BJ (cell line): Measurements from ENCODE around the gene RBFA. TPM values are rescaled to one million over a fixed set of nuclear protein-coding genes. Genes with fewer than 3 reads are reported as not detected.
A peak's percentile ranks its signal among the peaks of the same experiment; 100 is the strongest.
"Not testable (repeated sequence)": the region's sequence is repeated elsewhere in the genome, so short reads cannot be mapped to it uniquely, and the experiment has no call there.

ENCODE experiments used
- CTCF ChIA-PET: fragments of 350-600 bp; formaldehyde crosslinking; extraction: SDS; loops from one replicate; lab custom pipeline; 2021; ENCODE audit warnings: antibody characterized with exemption, inconsistent platforms; lab: Yijun Ruan, JAX
- POLR2A ChIA-PET: fragments of 300-600 bp; sonication (Branson Sonifier 250); formaldehyde crosslinking; extraction: SDS; loops from one replicate; lab custom pipeline; 2021; ENCODE audit warnings: antibody characterized with exemption; lab: Charles Lee
- DNase-seq: peaks from one replicate; pipeline ENCODE4 v3.0.0-alpha.2; 2011; ENCODE audit warnings: low read depth
- H3K27me3 ChIP-seq: 2 replicates; pipeline ENCODE4 v1.6.0; 2011; ENCODE audit warnings: low read length; ENCODE audit not compliant: control insufficient read depth, insufficient read depth
- H3K36me3 ChIP-seq: 2 replicates; pipeline ENCODE4 v1.5.1; 2011; ENCODE audit warnings: low read length; ENCODE audit not compliant: control insufficient read depth, insufficient read depth
- H3K4me3 ChIP-seq: 2 replicates; pipeline ENCODE4 v1.5.1; 2011; ENCODE audit warnings: low read depth, mild to moderate bottlenecking, control low read depth, low read length
- polyA plus RNA-seq: library from polyadenylated mRNA; depleted of rRNA; stranded (reverse); fragments of >200 nt; gene quantifications from 2 replicates; pipeline ENCODE4 v1.2.3, GENCODE V29; 2011
- TF ChIP-seq, protein P1 (sequence below): IDR thresholded peaks from 2 replicates; pipeline ENCODE4 v1.5.1; 2011; ENCODE audit warnings: low read depth, mild to moderate bottlenecking, control low read depth, inconsistent platforms, low read length, moderate library complexity; ENCODE audit not compliant: insufficient read depth

The RBFA gene
- polyA plus RNA-seq, 1 experiment, result 32.4 TPM

DNA sequence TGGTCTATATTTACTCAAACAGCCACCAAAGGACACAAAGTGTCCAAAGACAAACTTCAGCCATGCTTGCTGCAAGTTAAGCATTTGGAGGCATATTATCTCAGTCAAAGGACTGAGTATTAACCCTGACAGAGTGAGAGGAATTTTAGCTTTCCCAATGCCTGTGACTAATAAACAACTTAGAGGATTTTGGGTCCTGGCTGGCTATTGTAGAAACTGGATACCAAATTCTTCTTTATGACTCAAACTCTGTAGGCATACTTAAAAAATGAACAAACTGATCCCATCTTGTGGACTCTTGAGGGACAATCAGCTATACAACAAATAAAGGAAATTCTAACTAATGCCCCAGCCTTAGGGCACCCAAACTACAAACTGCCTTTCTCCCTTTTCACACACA, 6.5 kb upstream of the RBFA start:
- CTCF ChIA-PET, result interaction anchor here (0.6 kb wide), 1 partner anchor 367 kb away, joined by 3 read pairs; no protein-coding TSS in a partner anchor
- TF ChIP-seq, protein P1, sequence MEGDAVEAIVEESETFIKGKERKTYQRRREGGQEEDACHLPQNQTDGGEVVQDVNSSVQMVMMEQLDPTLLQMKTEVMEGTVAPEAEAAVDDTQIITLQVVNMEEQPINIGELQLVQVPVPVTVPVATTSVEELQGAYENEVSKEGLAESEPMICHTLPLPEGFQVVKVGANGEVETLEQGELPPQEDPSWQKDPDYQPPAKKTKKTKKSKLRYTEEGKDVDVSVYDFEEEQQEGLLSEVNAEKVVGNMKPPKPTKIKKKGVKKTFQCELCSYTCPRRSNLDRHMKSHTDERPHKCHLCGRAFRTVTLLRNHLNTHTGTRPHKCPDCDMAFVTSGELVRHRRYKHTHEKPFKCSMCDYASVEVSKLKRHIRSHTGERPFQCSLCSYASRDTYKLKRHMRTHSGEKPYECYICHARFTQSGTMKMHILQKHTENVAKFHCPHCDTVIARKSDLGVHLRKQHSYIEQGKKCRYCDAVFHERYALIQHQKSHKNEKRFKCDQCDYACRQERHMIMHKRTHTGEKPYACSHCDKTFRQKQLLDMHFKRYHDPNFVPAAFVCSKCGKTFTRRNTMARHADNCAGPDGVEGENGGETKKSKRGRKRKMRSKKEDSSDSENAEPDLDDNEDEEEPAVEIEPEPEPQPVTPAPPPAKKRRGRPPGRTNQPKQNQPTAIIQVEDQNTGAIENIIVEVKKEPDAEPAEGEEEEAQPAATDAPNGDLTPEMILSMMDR, result 0 out of 2 replicates have a peak, but pooled peaks have one; percentile 3
- POLR2A ChIA-PET, H3K4me3 ChIP-seq, H3K36me3 ChIP-seq, H3K27me3 ChIP-seq: not testable (repeated sequence)
- peak; percentile 41 for DNase-seq

DNA sequence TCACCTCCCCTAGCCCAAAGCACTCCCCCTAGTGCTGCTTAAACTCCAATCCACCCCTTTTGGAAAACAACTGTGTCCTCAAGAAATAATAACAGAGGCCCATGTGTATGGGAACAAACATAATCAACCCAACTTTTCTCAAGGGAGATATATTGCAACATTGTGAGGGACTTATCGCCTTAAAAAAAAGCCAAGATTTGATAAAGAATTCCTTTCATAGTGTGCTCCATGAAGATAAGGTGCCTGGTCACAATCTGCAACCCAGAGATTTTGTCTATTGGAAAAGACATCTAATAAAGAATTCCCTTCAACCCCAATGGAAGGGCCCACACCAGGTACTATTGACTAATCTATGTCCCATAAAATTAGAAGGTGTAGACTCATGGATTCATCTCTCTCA, 4.5 kb upstream of the RBFA start:
- Histone ChIP-seq H3K36me3 (no peaks in the 10 kb centered on the region), H3K4me3 (no peak overlapping the region), H3K27me3 (no peaks in the 10 kb centered on the region)
- ChIA-PET CTCF (no interaction called here), POLR2A (no interaction called here)
- TF ChIP-seq, protein P1, result no peak
- DNase-seq, result no peak

DNA sequence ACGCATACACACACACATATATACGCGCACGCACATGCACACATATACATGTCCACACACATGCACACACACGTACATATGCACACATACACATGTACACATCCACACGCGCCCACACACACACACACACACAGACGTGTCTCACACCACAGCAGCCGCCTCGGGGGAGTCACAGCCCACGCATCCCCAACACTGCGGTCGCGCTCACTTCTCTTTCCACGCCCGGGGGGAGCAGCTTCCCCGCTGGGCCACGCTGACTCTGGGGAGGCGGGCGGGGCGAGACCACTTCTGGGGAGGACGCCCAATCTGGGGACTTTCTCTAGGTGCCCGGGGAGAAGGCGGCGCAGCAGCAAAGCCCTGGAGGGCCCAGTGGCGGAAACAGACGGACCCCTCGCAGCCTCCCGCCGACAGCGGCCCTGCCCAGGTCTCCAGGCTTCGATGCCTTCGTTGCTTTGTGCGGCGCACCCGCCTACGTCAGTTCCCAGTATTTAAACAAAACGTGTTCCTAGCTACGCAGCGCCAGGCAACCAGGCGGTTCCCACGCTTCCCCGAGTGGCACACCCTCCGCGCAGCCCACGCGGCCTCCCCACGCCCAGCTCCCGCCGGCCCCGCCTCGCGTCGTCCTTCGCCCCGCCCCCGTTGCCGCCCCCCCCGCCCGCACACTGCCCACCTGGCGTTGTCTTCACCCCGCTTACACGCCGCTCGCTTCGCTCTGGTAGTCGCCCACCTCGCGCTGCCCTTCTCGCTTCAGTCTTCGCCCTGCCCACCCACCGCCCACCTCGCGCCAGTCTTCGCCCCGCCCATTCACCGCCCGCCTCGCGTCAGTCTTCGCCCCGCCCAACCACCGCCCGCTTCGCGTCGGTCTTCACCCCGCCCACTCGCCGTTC, 810 bp upstream of the RBFA start:
- CTCF ChIA-PET, result interaction anchor here (1.3 to 2.0 kb wide), 2 partner anchors 10 to 120 kb away, joined by 5 to 6 read pairs; no protein-coding TSS in a partner anchor

DNA sequence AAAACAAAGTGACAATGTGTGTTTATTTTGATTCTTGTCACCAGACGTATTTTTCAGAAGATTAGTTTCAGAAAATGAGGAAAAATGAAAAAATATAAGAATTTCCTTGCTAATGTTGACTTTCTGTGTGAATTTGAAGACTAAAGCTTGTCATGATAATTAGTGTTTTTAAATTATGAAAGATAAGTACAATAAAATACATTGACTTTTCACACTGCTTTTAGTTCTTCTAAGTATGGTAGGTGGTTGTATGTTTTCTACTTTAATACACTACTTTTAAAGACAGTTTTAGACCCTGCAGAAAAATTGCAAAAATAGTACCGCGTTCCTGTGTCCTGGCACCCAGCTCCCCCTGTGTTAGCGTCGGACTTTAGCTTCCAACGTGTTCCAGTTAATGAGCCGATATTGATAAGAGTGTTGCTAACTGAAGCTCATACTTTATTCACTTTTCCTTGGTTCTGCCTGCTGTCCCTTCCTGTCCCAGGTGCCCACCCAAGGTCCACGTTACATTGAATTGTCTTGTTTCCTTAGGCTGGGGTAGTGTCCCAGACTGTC, 695 bp downstream of the RBFA start:
- TF ChIP-seq, protein P1, result no peak
- peaks cover 2% of the 10 kb centered on the region; the same call in 1 of the 2 replicates for H3K36me3 ChIP-seq
- no peak for DNase-seq
- no peaks in the 10 kb centered on the region for H3K27me3 ChIP-seq
- ChIA-PET CTCF (interaction anchor here (0.6 to 2.0 kb wide), 5 partner anchors 9 to 222 kb away, joined by 3 to 6 read pairs (median 4); no protein-coding TSS in a partner anchor), POLR2A (no interaction called here)
- peak overlapping the region; percentile 87 for H3K4me3 ChIP-seq

More for the DNA sequence above, 810 bp upstream of the RBFA start:
- Histone ChIP-seq H3K4me3 (peak overlapping the region; percentile 84), H3K36me3 (peaks cover 2% of the 10 kb centered on the region; the same call in 1 of the 2 replicates), H3K27me3 (no peaks in the 10 kb centered on the region)
- DNase-seq, result no peak
- TF ChIP-seq, protein P1, result no peak
- POLR2A ChIA-PET, result interaction anchor here (0.5 to 0.6 kb wide), 3 partner anchors 48 to 134 kb away, joined by 3 to 20 read pairs (median 12); no protein-coding TSS in a partner anchor

DNA sequence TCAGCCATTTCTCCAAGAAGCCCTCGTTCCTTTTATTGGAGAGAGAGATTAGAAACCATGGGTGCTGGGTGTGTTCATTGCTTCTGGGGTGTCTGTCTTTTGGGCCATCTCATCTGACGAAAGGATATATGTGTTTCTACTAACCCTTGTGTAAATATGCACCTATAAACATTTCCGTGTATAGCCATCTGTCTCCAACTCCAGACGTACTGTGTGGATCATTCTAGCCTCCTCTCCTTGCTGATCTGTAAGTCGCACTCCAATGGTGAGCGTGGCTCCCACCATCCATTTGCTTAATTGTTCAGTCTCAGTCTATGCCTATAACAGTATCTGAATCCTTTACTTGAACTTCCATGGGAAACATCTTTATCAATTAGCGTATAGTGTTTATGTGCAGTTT, 1.8 kb downstream of the RBFA start:
- no peak for DNase-seq
- Histone ChIP-seq H3K36me3 (peaks cover 2% of the 10 kb centered on the region; the same call in 1 of the 2 replicates), H3K27me3 (no peaks in the 10 kb centered on the region), H3K4me3 (no peak overlapping the region)
- ChIA-PET CTCF (no interaction called here), POLR2A (no interaction called here)
- TF ChIP-seq, protein P1, result no peak
